Measurements from ENCODE around the gene PLCB1.

Gene PLCB1

DNA sequence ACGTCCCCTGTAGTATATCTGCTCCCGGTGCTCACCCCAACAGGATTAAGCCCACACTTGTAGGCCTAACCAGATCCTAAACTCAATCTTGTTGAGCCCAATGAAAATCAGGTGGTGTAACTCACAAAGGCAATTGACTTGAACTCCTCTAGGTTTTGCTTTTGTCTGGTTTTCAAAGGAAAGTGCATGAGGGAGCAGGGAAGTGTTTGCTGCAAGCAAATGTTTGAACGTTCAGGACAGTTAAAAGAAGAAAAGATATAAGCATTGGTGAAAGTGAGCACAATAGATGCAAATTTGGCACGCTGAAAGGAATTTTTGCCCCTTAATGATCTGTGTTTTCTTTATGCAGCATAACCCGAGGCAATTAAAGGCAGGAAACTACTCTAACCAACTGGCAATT, 212.6 kb downstream of the PLCB1 start:
- TF ChIP-seq SIN3A (IDR thresholded peaks at IDR 0.05; ENCODE audit: borderline replicate concordance, insufficient read depth, low read length): no peak
- TF ChIP-seq, protein P1, sequence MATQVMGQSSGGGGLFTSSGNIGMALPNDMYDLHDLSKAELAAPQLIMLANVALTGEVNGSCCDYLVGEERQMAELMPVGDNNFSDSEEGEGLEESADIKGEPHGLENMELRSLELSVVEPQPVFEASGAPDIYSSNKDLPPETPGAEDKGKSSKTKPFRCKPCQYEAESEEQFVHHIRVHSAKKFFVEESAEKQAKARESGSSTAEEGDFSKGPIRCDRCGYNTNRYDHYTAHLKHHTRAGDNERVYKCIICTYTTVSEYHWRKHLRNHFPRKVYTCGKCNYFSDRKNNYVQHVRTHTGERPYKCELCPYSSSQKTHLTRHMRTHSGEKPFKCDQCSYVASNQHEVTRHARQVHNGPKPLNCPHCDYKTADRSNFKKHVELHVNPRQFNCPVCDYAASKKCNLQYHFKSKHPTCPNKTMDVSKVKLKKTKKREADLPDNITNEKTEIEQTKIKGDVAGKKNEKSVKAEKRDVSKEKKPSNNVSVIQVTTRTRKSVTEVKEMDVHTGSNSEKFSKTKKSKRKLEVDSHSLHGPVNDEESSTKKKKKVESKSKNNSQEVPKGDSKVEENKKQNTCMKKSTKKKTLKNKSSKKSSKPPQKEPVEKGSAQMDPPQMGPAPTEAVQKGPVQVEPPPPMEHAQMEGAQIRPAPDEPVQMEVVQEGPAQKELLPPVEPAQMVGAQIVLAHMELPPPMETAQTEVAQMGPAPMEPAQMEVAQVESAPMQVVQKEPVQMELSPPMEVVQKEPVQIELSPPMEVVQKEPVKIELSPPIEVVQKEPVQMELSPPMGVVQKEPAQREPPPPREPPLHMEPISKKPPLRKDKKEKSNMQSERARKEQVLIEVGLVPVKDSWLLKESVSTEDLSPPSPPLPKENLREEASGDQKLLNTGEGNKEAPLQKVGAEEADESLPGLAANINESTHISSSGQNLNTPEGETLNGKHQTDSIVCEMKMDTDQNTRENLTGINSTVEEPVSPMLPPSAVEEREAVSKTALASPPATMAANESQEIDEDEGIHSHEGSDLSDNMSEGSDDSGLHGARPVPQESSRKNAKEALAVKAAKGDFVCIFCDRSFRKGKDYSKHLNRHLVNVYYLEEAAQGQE (IDR thresholded peaks at IDR 0.05; ENCODE audit: insufficient read depth in 1 of 2, low read depth in 2 of 2, low read length in 2 of 2): no peak

DNA sequence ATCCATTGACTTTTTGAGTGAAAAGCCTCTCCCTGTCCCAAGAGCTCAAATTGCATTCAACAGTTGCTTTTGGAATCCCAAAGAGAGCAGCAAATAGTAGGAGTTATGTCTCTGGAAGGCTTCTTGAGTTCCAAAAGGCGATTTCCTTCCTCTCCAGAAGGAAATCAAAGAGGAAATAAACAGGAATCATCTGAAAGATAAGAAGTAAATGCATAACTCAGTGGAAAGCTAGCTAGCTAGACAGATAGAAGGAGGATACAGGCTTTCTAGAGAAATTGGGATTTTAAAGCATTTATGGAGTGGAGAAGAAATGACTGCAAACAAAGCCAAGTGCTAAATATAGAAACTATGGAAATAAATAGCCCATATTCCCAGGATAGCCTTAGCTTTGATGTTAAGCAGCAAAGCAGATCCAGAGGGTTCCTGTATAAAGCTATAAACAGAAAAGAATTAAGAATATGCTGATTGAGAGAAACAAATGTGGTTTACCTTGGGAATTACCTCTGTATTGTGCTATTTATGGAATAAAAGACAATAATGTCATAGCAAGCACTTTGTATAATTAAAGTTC, 214.7 kb downstream of the PLCB1 start:
- no peak for TF ChIP-seq POLR2AphosphoS5 (IDR thresholded peaks at IDR 0.05; ENCODE audit: low read depth, low read length)
- no peak for TF ChIP-seq SIN3A (IDR thresholded peaks at IDR 0.05; ENCODE audit: borderline replicate concordance, insufficient read depth, low read length)

DNA sequence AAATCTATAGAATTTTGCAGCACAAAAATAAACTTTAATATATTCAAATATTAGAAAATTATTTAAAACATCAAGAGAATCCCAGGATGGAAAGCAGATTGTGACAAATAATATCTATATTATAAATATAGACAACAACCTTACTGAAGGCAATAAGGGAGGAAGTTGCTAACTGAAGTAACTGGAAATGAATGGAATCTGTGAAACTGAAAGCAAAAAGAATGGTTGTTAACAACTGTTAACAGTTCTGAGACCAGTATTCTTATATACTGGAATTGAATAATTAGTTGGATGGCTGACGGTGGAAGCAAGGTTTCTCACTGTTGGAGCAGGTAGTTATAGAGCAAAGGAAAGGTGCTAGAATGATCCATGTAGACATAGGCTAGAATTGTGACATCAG, 220.4 kb downstream of the PLCB1 start:
- TF ChIP-seq TAF1 (IDR thresholded peaks at IDR 0.05; ENCODE audit: borderline replicate concordance, insufficient read depth, low read length): no peak
- TF ChIP-seq POLR2AphosphoS5 (IDR thresholded peaks at IDR 0.05; ENCODE audit: low read depth, low read length): no peak
- no peak for TF ChIP-seq SIN3A (IDR thresholded peaks at IDR 0.05; ENCODE audit: borderline replicate concordance, insufficient read depth, low read length)
- TF ChIP-seq FOXP2 (optimal IDR thresholded peaks at IDR 0.05; ENCODE audit: borderline replicate concordance, extremely low read depth, extremely low read length, insufficient read depth): no peak
- TF ChIP-seq, protein P1 (IDR thresholded peaks at IDR 0.05; ENCODE audit: insufficient read depth in 1 of 2, low read depth in 2 of 2, low read length in 2 of 2): no peak

DNA sequence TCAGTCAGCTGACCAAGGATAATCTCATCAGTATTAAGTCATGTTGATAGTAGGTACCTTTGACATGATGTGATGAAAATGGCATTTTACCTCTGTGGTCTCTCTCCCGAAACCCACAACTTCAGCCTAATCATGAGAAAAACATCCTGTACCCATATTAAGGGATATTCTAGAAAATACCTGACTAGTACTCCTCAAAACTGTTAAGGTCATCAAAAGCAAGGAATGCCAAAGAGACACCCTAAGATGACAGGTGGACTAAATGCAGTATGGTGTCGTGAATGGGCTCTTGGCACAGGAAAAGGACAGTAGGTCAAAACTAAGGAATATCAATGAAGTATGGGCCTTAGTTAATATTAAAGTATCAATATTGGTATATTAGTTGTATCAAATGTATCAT, 221.4 kb downstream of the PLCB1 start:
- TF ChIP-seq FOXP2 (optimal IDR thresholded peaks at IDR 0.05; ENCODE audit: borderline replicate concordance, extremely low read depth, extremely low read length, insufficient read depth) (no peak), SIN3A (IDR thresholded peaks at IDR 0.05; ENCODE audit: borderline replicate concordance, insufficient read depth, low read length) (no peak), POLR2AphosphoS5 (IDR thresholded peaks at IDR 0.05; ENCODE audit: low read depth, low read length) (no peak), TAF1 (IDR thresholded peaks at IDR 0.05; ENCODE audit: borderline replicate concordance, insufficient read depth, low read length) (no peak)
- TF ChIP-seq, protein P1 (IDR thresholded peaks at IDR 0.05; ENCODE audit: insufficient read depth in 1 of 2, low read depth in 2 of 2, low read length in 2 of 2): no peak

DNA sequence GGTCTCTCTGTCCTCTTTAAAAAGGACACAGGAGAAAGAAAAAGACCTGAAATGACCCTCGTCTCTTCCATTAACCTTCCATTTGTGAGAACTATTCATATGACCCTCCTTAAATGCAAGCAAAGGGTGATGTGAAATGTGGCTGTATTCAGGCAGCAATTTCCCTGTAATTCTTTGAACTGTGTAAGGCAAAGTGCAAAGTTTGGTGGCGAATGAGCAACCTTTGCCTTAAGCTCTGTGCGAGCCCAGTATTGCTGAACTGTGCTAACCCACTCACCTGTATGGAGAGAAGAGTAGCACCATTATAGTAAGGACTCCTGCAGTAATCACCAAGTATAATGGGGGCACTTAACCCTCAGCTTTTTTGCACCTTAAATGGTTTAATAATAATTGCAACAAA, 223.4 kb downstream of the PLCB1 start:
- no peak for TF ChIP-seq TAF1 (IDR thresholded peaks at IDR 0.05; ENCODE audit: borderline replicate concordance, insufficient read depth, low read length)
- no peak for TF ChIP-seq FOXP2 (optimal IDR thresholded peaks at IDR 0.05; ENCODE audit: borderline replicate concordance, extremely low read depth, extremely low read length, insufficient read depth)
- no peak for TF ChIP-seq SIN3A (IDR thresholded peaks at IDR 0.05; ENCODE audit: borderline replicate concordance, insufficient read depth, low read length)
- TF ChIP-seq POLR2AphosphoS5 (IDR thresholded peaks at IDR 0.05; ENCODE audit: low read depth, low read length): no peak
- TF ChIP-seq, protein P1 (IDR thresholded peaks at IDR 0.05; ENCODE audit: insufficient read depth in 1 of 2, low read depth in 2 of 2, low read length in 2 of 2): no peak
